ENCODE measurements around the gene ARL6IP6.
A peak's percentile ranks its signal among the peaks of the same experiment; 100 is the strongest.

ARL6IP6 gene

DNA sequence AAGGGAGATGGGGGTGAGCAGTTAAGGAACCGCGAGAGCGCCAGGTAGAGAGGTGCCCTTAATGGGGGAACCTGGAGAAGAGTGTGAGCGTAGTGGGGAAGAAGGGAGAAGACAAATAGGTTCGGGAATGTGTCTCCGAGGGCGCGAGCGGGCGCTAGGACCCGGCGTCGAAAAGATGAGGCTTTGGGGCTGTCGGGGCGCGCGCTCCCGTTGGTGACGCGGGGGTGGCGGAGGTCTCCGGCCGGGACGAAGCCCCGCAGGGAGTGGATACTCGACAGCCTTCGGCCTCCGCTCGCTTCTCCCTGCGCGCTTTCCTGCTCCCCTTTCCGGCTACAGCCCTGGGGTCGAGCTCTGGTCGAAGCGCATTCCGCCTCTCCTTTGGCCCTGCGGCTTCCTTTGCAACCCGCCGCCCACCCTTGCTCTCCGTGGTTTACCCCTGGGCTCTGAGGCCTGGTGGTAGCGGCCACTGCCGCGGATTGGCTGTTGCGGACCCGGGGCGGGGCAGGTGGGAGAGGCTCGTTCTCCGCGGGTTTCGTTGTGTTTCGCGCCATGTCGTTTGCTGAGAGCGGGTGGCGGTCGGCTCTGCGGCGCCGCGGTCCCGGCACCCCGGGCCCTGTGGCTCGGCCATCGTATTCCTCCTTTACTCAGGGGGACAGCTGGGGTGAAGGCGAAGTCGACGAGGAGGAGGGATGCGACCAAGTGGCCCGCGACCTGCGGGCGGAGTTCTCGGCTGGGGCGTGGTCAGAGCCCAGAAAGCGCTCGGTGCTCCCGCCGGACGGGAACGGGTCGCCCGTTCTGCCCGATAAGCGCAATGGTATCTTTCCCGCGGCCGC is at the start of gene ARL6IP6:
Gene ARL6IP6, plus strand, starts transcription at position 545 of the 833 bp plus-strand sequence. Its CDS starts 5 bp downstream, at position 550.
- peak; percentile 86 for DNase-seq (ENCODE audit: low read depth, low spot score)

DNA sequence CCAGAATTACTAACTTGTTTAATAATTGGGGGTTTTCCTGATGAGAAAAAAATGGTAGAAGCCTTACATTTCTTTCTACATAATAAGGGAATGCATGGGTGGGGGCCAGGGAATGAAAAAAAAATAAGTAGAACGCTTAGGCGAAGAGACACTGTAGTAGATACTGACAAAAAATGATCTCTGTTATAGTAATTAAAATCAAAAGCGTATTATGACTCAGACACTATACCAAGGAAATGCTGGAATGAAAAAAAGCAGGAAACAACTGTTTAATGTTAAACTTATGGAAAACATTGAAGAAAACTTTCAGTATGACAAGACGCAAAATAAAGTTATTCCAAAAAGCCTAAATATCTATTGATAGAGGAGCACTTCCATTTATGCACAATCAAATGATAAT is 44.1 kb upstream of the ARL6IP6 start:
- DNase-seq (ENCODE audit: low read depth, low spot score) = no peak

DNA sequence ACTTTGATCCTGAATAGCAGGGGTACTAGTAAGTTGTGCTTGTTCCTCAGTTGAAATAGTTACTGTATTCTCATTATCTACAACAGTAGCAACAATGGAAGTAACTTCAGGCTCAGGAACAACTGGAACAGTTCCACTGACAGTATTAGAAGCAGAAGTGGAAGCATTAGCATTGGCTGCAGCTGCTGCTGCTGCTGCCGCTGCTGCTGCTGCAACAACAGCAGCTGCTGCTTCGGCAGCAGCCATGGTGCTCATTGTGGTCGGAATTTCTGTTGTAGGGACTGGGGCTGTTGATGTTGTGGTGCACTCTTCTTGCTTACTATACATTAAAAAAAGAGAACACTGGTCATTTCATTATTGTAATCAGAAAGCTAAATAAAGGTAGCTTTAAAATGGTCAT is 42.0 kb upstream of the ARL6IP6 start:
- no peak for DNase-seq (ENCODE audit: low read depth, low spot score)

DNA sequence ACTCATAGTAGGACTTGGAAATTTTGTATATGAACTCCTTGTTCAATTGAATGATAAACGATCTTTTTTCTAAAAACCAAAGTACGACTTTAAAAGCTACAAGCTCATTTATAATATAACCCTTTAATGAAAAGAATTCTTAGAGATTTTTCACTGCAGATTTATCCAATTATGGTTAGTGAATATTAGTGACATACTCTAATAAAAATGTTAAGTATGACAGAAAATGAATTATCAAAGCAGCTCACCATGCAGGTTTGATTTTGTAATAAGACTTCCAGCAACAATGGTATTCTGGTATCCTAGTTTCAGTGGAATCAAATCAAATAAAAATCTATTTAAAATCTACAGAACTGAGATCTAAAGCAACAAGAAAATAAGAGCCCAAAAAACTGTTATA is 39.6 kb upstream of the ARL6IP6 start:
- no peak for DNase-seq (ENCODE audit: low read depth, low spot score)

DNA sequence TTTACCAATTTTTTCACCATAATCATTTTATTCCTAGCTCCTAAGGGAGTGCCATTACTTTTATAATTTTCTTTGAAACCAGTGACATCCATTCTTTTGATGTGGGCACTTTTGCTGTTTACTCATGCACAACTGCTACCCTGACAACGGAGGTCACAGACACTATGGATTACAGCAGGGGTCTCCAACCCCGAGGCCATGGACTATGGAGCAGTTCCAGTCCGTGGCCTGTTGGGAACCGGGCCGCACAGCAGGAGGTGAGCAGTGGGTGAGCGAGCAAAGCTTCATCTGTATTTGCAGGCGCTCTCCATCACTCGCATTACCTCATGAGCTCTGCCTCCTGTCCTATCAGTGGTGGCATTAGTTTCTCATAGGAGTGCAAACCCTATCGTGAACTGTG is 35.8 kb upstream of the ARL6IP6 start:
- DNase-seq (ENCODE audit: low read depth, low spot score) = no peak

DNA sequence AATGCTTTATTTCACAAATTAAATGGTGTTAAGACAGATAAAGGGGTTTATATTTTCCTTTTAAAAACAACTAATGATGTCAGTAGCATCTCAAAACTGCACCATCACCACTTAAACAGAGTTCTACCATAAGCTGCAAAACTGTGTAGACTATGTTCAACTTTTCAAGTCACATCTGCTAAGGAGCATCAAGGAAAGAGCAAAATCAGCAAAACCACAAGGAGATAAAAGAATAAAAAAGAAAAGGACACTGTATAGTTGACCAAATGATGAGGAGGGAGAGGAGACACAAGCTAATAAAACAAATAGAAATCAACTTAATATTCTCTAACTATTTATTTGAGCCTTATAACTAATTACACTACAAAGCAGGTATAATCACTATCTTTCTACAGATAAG is 35.0 kb upstream of the ARL6IP6 start:
- no peak for DNase-seq (ENCODE audit: low read depth, low spot score)

DNA sequence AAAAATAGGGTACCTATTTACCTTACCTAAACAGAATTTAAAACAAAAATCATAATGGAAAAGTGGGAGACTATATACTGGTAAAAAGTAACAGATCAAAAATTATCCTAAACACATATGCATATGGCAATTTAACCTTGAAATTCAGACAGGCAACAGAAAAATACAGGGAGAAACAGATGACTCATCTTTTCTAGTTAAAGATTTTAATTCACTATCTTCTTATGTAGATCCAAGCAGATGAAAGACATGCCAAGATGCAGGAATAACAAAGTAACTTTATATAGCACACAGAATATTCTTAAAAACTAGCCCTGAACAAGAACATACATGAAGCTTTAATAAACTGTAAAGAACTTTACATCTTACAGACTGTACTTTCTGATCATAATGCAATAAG is 32.1 kb upstream of the ARL6IP6 start:
- DNase-seq (ENCODE audit: low read depth, low spot score) = no peak

DNA sequence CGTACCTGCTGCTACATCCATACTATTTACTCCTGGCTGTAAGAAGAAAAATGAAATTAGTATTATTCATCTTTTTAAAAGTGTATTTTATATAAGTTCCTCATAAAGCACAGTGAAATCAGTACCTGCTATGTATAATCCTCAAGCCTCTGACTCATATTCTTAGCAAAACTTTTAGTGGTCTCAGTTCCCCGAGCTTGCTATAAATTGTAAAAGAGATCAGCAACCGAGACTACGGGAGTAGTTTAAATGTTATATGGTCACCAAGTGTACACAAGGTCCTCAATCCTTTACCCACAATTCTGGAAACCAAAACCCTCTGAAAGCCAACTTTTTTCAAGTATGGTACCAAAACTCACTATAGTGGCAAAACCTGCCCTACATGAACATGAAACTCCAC is 25.4 kb upstream of the ARL6IP6 start:
- DNase-seq (ENCODE audit: low read depth, low spot score) = no peak

DNA sequence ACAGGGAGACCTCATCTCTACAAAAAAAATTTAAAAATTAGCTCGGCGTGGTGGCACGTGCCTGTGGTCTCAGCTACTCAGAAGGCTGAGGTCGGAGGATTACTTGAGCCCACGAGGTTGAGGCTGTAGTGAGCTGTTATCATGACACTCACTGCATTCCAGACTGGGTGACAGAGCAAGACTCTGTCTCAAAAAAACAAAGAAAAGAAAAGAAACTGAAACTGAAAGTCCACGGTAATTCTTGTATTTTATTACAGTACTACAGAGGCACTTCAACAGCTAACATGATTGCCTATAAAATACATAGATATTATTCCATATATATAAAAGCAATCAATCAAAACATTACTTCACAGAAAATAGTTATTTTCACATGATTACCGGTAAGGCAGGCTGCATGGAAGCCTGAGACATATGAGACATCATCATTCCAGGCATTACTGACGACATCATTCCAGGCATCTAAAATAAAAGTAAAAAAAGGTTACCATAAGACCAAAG is 24.2 kb upstream of the ARL6IP6 start:
- no peak for DNase-seq (ENCODE audit: low read depth, low spot score)

DNA sequence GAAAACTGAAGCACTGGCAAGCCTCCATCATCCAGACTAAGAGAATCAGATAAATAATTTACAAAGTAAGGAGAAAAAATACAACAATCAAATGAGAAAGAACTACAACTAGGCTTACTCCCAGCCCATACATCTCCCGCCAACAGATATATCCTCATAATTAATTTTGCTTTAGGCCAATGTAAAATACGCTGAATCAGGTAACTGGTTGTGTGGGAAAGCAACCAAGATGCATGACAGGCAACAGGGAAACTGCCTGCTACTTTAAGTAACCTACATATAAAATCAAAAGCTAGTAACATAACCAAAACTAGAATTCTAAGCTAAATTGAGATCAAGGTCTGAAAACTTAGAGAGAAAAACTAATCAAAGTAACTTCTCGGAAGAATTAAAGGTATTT is 22.7 kb upstream of the ARL6IP6 start:
- no peak for DNase-seq (ENCODE audit: low read depth, low spot score)

DNA sequence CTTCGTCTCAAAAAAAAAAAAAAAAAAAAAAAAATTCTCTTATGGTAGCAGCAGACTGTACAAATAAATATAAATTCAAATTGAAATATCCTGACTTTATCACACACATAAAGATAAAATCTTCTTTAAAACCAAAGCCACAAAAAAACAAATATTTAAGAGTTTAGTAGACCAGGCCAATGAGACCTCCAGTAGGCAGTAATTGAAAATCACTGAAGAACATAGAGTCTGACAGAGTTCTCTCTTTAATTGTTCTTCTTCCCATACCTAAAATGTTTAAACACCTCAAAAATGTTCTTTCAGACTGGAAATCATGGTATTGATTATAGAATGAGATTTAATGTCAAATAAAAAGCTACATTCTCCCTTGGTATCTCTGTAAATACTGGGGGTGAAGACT is 21.9 kb upstream of the ARL6IP6 start:
- no peak for DNase-seq (ENCODE audit: low read depth, low spot score)

DNA sequence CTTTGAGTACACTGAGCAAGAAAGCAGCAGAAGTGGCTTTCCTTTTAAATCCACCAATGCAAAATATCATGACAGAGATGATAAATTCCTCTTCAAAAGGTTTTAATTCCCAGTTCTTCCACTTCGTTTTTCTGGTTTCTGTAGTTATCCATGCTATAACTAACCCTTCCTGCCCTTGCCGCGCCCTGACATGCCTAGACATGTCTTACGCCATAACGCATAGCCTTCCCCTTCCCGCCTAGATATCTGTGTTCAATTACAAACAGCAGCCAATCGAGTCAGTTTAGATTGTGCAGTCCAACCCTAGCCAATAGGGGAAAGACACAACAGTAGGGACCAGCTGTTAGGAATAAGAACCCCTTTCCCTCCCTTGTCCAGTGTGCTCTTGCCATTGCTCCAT is 17.2 kb upstream of the ARL6IP6 start:
- DNase-seq (ENCODE audit: low read depth, low spot score) = no peak

DNA sequence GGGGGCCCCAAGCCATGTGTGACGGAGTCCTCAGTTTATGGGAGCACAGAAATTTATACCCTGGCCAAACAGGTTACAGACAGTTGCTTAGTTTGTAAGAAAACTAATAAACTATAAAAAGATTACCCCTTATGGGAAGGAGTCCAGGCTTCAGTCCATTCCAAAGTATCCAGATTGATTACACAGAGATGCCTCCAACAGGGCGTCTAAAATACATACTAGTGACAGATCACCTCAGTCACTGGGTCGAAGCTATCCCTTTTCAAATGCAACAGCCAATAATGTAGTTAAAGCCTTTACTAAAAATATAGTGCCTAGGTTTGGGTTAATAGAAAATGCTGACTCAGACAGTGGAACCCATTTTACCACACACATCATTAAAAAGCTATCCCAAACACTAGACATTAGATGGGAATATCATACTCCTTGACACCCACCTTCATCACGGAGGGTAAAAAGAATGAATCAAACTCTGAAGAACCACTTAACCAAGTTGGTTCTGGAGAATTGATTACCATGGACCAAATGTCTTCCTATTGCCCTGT is 11.9 kb upstream of the ARL6IP6 start:
- no peak for DNase-seq (ENCODE audit: low read depth, low spot score)

DNA sequence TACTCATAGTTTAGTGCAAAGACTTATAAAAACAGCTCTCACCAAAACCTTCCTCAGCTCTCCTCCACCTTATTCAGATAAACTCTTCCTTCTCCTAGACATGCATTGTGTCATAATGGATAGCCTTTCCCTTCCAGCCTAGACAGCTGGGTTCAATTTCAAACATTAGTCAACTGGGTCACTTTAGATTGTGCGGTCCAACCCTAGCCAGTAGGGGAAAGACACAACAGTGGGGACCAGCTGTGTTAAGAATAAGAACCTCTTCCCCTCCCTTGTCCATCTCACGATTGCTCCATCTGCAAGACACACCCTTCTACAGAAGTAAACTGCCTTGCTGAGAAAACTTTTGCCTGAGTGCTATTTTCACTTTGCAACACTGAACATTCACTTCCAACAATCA is 9.7 kb upstream of the ARL6IP6 start:
- no peak for DNase-seq (ENCODE audit: low read depth, low spot score)

DNA sequence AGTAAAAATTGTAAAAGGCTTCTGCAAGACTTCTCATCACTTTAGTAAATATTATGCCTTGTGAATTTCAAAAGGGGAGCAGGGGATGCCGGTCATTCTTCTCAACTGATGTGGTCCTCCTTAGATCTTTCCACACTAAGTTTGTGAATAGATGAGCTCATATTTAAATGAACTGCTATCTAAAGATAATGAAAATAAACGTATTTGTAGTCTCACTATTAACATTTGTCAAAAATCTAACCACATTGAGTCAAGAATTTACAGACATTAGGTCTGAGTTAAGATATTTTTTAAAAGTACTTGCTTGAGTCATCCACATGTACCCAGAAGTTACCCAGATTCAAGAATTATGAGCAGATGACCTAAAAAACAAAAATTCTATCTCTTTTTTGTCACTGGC is 7.7 kb upstream of the ARL6IP6 start:
- DNase-seq (ENCODE audit: low read depth, low spot score) = no peak

DNA sequence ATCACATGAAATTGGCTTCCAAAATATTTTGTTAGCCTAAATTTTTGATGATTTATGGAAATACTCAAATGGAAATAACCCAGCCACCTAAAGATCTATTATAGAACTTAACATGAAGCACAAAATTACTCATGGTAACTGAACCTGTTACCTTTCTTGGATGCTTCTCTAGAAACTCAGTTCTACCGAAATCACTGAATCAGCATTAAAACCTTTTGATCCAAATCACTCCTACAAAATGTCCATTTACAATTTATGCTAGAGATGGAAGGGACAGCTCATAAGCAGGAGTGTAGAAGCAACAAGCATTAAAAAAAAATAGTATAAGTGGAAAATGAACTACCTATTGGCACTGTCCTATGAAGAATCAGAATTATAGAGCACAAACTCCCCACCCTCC is 3.3 kb upstream of the ARL6IP6 start:
- DNase-seq (ENCODE audit: low read depth, low spot score) = no peak

DNA sequence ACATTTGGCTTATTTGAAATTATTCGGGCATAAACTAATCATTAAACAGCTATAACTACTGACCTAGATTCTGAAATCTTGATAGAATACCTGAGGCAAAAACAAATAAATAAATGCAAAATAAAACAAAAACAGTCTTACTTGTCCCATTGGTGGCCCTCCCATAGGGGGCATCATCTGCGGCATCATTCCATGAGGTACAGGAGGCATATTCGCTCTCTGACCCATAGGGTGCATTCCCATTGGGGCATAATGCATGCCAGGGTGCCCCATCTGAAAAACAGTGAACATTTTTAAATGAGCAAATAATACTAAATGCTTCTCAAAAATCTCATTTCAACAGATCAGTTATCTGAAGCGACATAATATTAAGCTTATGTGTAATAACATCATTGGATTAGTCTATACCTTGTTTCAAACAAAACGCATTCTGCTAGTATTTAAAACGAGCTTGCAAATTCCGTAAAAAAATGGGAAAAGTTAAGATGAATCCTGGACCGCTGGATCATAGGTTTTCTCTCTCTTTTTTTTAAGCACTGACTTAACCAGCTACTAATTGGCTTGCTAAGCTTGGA is 2.5 kb upstream of the ARL6IP6 start:
- DNase-seq (ENCODE audit: low read depth, low spot score) = no peak

DNA sequence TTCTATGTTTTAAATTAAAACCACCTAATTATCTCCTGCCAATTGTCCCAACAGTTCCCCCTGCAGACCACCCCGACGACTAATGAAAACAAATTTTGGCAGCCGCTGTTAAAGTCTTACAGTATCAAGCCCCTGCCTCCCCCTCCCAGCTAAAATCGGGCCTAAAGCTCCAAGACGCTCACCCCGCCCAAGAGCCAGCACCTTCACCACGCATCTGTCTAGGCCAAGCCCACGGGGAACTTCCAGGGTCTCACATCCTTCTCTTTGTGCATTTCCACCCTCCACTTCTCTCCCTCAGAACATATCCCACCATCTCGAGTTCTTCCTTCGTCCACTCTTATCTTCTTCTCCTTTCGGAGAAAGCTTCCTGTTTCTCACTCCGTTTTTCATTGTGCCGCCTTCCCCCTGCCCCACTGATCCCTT is 1.6 kb upstream of the ARL6IP6 start:
- no peak for DNase-seq (ENCODE audit: low read depth, low spot score)

DNA sequence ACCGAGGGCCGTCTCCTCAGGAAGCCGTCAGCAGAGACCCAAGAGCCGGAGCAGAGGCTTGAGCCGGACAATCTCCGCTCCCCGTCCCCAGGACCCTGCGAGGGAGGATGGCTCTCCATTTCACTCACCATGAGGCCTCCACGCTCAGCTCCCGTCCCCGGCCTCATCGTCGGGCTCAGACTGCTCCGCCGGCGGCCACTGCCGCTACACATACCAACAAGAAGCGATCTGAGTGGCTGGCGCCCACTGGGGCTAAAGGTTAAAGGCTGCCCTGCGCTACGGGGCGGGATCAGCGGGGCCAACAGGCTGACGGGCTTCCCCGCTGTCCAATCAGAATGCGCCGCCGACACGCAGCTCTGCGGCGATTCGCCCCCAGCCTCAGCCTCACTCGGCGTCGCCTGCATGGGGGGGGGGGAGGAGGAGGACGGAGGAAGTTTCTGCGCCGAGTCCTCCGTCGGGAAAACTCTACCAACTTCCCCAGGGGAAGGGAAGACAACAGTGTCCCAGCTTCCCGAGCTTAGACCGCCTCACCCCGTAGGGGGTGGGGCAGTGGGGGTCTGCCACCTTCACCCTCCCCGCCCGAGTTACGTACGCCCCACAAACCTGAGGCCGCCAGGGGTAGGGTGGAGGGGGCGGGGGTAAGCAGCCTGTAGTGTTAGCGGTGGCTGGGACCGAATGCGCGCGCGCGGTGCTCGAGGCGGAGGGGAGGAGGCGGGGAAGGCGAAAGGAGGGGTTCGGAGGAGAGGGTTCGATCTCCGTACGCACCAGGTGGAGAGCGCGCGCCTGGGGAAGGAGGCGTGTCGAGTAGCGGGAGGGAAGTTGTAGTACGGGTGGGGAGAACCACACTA is 968 bp upstream of the ARL6IP6 start, which contains the start of gene PRPF40A:
Gene PRPF40A, minus strand, starts transcription at position 234 of the 848 bp plus-strand sequence. Its CDS starts 22 bp downstream, at position 212.
- peak; percentile 97 for DNase-seq (ENCODE audit: low read depth, low spot score)

DNA sequence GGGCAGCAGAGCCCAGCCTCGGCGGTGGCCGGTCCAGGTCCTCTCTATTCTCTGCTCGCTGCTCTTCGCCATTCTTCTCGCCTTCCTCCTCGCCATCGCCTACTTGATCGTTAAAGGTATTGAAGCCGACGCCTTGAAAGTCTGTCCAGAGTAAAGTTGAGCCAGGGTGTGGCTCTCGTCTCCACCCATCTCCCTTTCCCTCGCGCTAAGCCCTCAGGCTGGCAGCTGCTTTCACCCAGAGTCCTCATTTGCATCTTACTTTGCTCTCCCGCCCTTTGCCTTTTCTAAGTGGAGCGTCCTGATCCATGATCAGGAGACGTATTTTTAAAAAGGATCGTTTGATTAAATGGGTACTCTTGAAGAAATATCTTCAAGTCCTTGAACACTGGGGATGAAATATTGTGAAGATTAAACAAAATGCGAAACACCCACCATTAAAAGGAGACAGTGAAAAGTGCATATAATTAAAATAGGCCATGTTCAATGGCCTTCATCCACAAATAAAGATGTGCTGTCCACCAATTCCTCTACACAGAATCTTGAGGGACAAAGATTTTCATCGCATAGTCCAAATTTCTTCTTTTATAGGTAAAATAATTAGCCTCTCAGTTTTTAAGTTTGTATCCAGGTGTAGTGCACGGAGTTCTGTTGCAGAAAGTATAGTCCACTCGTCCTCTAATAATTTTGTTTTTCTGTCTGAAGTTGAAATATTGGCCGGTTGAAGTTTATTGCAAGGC is 657 bp downstream of the ARL6IP6 start:
- DNase-seq (ENCODE audit: low read depth, low spot score) = no peak

DNA sequence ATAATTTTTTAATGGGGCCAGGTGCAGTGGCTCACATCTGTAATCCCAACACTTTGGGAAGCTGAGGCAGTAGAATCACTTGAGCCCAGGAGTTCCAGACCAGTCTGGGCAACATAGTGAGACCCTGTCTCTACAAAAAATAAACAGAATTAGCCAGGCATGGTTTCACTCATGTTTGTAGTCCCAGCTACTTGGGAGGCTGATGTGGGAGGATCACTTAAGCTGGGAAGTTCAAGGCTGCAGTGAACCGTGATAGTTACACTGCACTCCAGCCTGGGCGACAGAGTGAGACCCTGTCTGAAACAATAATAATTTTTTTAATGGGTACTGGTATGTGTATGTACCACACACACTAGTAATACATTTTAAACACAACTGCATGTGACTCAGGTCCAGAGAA is 2.4 kb downstream of the ARL6IP6 start:
- no peak for DNase-seq (ENCODE audit: low read depth, low spot score)

Data from activated naive CD8-positive, alpha-beta T cell treated with anti-CD3 and anti-CD28 coated beads, Interleukin-2, amount 50 U/mL, for 16 hours (primary cell).